ENCODE results near the gene ACP6.

GRCh38 chr1:147700042-147701006, 30.0 kb upstream of the ACP6 start:
- TF ChIP-seq CTCF (conservative IDR thresholded peaks at IDR 0.05 in 1 of 2, IDR thresholded peaks at IDR 0.05 in 1 of 2; ENCODE audit: extremely low read depth in 1 of 2, insufficient read depth in 1 of 2, low read depth in 1 of 2, low read length in 2 of 2) (peak; percentile 97), EZH2 (IDR thresholded peaks at IDR 0.05; ENCODE audit: borderline replicate concordance, low read length) (no peak)
